ENCODE results near the gene PLEK.
"Not testable (repeated sequence)": the region's sequence is repeated elsewhere in the genome, so short reads cannot be mapped to it uniquely, and the experiment has no call there.

The PLEK gene, protein sequence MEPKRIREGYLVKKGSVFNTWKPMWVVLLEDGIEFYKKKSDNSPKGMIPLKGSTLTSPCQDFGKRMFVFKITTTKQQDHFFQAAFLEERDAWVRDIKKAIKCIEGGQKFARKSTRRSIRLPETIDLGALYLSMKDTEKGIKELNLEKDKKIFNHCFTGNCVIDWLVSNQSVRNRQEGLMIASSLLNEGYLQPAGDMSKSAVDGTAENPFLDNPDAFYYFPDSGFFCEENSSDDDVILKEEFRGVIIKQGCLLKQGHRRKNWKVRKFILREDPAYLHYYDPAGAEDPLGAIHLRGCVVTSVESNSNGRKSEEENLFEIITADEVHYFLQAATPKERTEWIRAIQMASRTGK

DNA sequence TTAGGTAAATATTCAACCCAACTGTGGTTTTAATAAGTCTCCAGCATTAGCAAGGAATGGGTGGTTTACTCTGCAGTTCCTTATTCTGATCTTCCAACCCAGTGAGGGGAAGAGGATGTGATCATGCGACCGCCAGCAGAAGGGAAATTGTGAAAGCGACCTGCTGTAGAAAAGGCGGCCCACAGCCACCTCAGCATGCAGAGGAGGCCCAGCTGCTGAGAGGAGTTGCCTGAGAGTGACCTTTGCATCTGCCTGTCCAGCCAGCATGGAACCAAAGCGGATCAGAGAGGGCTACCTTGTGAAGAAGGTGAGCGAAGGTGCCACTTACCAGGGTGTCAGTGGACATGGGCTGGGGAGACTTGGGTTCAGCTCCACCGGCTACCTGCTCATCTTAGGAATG lies at the start of gene PLEK:
PLEK (plus strand) TSS at position 196 of the 400 bp plus-strand sequence; CDS start at position 266, 70 bp downstream.
- DNase-seq = no peak

- no peak for DNase-seq
Measured at GRCh38 chr2:68316111-68316510, 49.0 kb upstream of the PLEK start.

GRCh38 chr2:68317971-68318913 lies 46.8 kb upstream of the PLEK start:
- no peak for DNase-seq

DNA sequence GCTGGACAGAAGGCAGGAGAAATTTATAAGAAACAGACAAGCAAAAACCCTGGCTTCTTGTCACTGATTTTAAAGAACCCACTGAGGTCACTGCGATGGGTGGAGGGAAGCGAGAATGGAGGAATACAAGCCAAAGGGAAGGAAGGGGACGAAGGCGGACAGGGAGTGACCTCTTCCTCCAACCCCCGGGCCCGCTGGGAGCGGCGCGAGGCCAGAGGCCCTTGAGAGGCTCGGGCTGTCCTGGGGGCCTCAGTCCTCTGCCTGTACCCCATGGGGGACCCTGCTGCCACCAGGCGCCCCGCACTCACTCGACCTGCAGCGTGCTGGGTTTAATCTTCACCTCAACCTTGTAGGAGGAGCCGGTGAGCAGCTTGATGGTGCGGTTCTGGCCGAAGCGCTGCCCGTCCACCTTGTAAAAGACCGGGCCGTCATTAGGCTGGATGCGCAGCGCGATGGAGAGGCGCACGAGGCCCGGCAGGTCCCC lies 46.1 kb upstream of the PLEK start:
- DNase-seq = no peak

- no peak for DNase-seq
Measured at GRCh38 chr2:68319398-68320117, 45.5 kb upstream of the PLEK start, which contains the start of gene CNRIP1. TSS of gene CNRIP1 (minus strand) at chr2:68319949. CDS start at chr2:68319400, 549 bp downstream.

DNA sequence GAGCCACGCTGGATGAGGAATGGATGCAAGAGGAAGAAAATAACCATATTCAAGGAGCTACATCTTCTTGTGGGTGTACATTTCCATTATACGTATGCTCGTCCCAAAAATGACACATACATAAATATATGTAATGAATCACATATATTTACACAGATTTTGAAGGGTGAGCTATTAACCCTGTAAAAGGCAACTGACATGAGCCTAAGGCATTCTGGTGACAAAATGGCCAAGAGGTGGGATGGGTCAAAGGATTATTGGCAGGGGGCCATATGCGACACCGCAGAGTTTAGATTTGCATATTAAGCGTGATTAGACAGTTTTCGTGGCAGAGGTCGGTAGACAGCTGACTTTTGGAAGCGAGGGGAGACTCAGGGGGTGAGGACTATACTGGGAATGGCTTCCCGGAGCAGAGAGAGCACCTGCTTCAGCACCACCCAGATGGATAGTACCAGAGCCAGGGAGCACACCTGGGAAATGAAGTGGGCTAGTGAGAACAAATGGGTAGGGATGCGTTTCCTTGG lies 44.9 kb upstream of the PLEK start:
- DNase-seq = no peak

- no peak for DNase-seq
Measured at GRCh38 chr2:68325056-68325455, 40.0 kb upstream of the PLEK start.

DNA sequence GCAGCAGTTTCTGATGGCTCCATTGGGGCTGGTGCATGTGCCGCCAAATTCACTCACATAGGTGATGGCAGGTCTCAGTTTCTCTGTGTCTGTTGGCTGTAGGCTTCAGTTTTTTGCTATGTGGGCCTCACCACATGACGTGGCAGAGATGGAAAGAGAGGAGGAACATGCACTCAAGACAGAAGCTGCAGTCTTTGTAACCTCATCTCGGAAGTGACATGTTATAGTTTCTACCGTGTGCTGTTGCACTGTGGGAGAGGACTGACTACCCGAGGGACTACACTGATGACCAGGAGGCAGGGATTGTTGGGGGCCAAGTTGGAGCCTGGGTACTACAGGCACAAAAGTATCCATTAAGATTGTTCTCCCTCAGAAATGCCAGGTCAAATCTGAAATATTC lies 36.2 kb upstream of the PLEK start:
- no peak for DNase-seq

GRCh38 chr2:68330691-68331090 lies 34.4 kb upstream of the PLEK start:
- DNase-seq = no peak

DNA sequence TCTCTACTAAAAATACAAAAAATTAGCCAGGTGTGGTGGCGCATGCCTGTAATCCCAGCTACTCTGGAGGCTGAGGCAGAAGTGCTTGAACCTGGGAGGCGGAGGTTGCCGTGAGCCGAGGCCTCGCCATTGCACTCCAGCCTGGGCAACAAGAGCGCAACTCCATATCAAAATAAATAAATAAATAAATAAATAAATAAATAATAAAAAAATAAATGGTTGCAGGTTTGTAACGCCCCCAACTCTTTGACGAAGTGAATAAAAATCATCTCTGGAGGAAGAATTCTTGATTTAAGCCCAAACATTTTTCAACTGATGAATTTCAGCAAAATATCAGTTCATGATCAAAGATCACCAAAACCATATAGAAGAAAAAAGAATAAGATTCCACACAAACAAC lies 32.1 kb upstream of the PLEK start:
- no peak for DNase-seq

- DNase-seq = no peak
Measured at GRCh38 chr2:68333931-68334330, 31.2 kb upstream of the PLEK start.

GRCh38 chr2:68336192-68336591 lies 28.9 kb upstream of the PLEK start:
- no peak for DNase-seq

- no peak for DNase-seq
Measured at GRCh38 chr2:68340226-68341061, 24.6 kb upstream of the PLEK start.

GRCh38 chr2:68341062-68341329 lies 24.1 kb upstream of the PLEK start:
- no peak for DNase-seq

DNA sequence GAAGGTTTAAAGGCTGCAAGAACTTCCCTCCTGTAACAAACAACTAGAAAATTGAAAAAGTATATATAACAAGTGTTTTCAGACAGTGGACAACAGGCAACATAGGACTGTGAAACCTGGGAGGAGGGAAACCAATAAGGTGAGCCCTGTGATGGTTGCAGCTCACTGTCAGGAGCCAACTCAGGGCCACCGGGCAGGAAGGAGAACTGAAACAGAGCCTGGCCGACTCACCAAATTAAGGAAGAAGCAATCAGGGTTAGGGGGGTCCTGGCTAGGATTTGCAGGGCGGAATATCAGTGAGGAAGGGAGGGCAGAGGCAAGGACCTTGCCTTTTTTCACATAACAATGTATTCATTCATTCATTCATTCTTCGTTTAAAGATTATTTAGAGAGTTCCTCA lies 23.5 kb upstream of the PLEK start:
- DNase-seq = no peak

GRCh38 chr2:68342470-68342869 lies 22.6 kb upstream of the PLEK start:
- DNase-seq = no peak

GRCh38 chr2:68344031-68344430 lies 21.1 kb upstream of the PLEK start:
- DNase-seq = no peak

DNA sequence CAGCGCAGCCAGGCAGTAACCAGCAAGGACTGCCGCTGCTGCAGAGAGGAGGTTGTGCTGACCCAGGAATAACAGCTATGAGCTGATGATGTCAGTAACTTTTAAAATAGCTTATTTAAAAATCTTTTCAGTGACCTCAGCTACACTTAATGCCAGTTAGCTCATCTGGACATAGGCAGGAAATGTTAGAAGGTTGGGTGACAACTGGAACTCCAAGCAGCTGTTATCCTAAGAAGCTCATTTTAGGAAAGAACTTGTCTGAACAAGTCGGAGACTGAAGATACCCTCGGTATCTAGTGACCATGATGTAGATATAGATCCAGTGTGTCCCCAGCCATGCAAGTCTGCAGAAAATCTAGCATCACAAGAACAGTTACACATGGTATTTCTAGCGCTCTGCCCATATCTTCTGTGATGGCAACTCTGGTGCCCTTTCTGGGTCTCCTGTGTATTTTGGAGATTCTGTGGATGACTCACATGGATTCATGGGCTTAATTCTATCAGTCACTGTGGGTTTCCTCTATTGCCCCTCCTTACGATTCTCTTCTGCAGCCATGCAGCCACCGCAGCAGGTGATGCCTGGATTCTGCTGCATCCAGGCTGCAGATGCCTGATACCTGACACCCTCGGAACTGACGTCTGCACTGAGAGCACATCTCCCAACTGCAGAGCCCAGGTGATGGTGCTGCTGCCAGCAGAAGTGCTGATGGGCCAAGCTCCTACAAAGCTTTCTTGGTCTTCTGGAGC lies 19.8 kb upstream of the PLEK start:
- no peak for DNase-seq

DNA sequence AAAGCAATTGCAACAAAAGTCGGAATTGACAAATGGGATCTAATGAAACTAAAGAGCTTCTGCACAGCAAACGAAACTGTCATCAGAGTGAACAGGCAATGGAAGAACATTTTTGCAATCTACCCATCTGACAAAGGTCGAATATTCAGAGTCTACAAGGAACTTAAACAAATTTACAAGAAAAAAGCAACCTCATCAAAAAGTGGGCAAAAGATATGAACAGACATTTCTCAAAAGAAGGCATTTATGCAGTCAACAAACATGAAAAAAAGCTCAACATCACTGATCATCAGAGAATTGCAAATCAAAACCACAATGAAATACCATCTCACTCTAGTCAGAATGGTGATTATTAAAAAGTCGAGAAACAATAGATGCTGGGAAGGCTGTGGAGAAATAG lies 16.0 kb upstream of the PLEK start:
- not testable (repeated sequence) for DNase-seq

DNA sequence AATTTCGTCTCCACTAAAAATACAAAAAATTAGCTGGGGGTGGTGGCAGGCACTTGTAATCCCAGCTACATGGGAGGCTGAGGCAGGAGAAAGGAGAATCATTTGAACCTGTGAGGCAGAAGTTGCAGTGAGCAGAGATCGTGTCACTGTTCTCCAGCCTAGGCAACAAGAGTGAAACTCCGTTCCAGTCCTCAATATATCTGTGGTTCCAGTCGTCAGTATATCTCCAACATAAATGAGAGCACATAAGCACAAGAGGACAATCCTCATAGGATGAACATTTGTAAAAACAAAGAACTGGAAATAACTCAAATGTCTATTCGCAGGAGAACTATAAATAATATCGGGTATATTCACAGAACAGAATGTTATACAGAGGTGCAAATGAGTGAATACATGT lies 13.1 kb upstream of the PLEK start:
- no peak for DNase-seq

DNA sequence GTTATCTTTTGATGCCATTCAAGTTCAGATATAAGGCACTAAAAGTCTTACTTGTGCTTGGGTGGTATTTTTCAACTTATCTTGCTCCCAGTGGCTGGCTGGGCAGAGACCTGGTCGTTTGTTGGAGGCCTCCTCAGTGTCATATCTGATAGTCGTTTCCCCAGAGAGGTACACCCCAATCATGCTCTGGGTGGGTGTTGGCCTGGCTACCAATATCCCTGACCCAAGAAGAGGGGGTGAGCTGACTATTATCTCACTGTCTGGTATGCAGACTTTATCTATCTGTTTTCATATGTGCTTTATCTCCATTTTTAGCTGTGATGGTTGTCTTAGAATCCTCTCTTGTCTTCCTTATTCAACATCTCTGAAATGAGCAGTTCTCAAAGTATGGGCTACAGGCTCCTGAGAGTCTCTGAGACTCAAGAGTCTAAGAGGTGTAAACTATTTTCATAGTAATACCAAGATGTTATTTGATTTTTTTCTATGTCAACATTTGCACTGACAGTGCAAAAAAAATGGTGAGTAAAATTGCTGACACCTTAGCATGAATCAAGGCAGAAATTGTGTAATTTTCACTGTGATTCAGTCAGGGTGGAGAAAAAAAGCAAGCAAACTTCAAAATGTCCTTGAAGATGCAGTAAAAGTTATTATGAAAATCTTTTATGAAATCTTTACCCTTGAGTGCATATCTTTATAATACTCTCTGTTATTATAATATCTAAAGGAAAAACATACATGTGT lies 12.3 kb upstream of the PLEK start:
- no peak for DNase-seq

Measured in activated CD4-positive, alpha-beta T cell treated with anti-CD3 and anti-CD28 coated beads, Interleukin-2, amount 50 U/mL, for 4 hours (primary cell).